Measurements from ENCODE around the gene ZNF281.

- no peak for TF ChIP-seq CTCF (IDR thresholded peaks at IDR 0.05)
- no peak for TF ChIP-seq POLR2A (IDR thresholded peaks at IDR 0.05)
Measured at GRCh38 chr1:200399860-200400259, 10.0 kb downstream of the ZNF281 start.

All from esophagus squamous epithelium (tissue), 4 donors.